DOHH2 (cell line): ENCODE measurements around the gene ABHD12.

ENCODE experiments used
- H3F3A ChIP-seq: fragments of 200-600 bp; sonication (generic), shearing (Covaris generic); 2 replicates; pipeline ENCODE4 v1.6.0; 2016; ENCODE audit warnings: antibody characterized with exemption, mild to moderate bottlenecking; ENCODE audit not compliant: control insufficient read depth, insufficient read depth
- H3K27ac ChIP-seq: fragments of 200-600 bp; sonication (generic); 2 replicates; pipeline ENCODE4 v1.5.1; 2014; ENCODE audit warnings: low read depth, mild to moderate bottlenecking, low read length, moderate library complexity
- H3K27me3 ChIP-seq: fragments of 200-600 bp; sonication (generic); 2 replicates; pipeline ENCODE4 v1.6.1; 2014; ENCODE audit warnings: mild to moderate bottlenecking, low read length, mixed read lengths; ENCODE audit not compliant: control insufficient read depth
- H3K36me3 ChIP-seq: fragments of 200-600 bp; sonication (generic); 2 replicates; pipeline ENCODE4 v1.6.1; 2014; ENCODE audit warnings: mild to moderate bottlenecking, low read length, moderate library complexity, mixed read lengths; ENCODE audit not compliant: control insufficient read depth
- H3K4me1 ChIP-seq: fragments of 200-600 bp; sonication (generic); 2 replicates; pipeline ENCODE4 v1.6.1; 2014; ENCODE audit warnings: mild to moderate bottlenecking, low read length, mixed read lengths; ENCODE audit not compliant: control insufficient read depth
- H3K4me2 ChIP-seq: fragments of 200-600 bp; sonication (generic); 2 replicates; pipeline ENCODE4 v1.6.0; 2014; ENCODE audit warnings: mild to moderate bottlenecking, low read length, moderate library complexity
- H3K4me3 ChIP-seq: fragments of 200-600 bp; sonication (generic); 2 replicates; pipeline ENCODE4 v1.5.1; 2014; ENCODE audit warnings: mild to moderate bottlenecking, low read length, mixed read lengths
- H3K79me2 ChIP-seq: fragments of 200-600 bp; sonication (generic); 2 replicates; pipeline ENCODE4 v1.6.1; 2014; ENCODE audit warnings: mild to moderate bottlenecking, low read length, mixed read lengths; ENCODE audit not compliant: control insufficient read depth
- H3K9me2 ChIP-seq: fragments of 200-600 bp; sonication (generic); replicated peaks from 2 replicates; pipeline ENCODE4 v1.6.1; 2014; ENCODE audit warnings: mild to moderate bottlenecking, low read length, mixed read lengths; ENCODE audit not compliant: control insufficient read depth
- H3K9me3 ChIP-seq: fragments of 200-600 bp; sonication (generic); 2 replicates; pipeline ENCODE4 v1.6.1; 2014; ENCODE audit warnings: antibody characterized with exemption, low read length, mixed read lengths; ENCODE audit not compliant: control insufficient read depth, insufficient read depth
- H4K20me1 ChIP-seq: fragments of 200-600 bp; sonication (generic); 2 replicates; pipeline ENCODE4 v1.6.0; 2014; ENCODE audit warnings: low read depth, mild to moderate bottlenecking, antibody characterized with exemption, low read length, moderate library complexity; ENCODE audit not compliant: control insufficient read depth, insufficient read depth
- EZH2phosphoT487 ChIP-seq: fragments of 200-600 bp; sonication (generic); IDR thresholded peaks from 2 replicates; pipeline ENCODE4 v1.6.1; 2017; ENCODE audit warnings: borderline replicate concordance, mild to moderate bottlenecking, antibody characterized with exemption, low read length, moderate library complexity, mixed read lengths
- TF ChIP-seq, protein P1 (sequence below): fragments of 200-600 bp; sonication (generic); IDR thresholded peaks from one replicate; pipeline ENCODE4 v1.5.1; 2014; ENCODE audit warnings: antibody characterized with exemption, mild to moderate bottlenecking, low read depth, low read length; ENCODE audit not compliant: poor library complexity, severe bottlenecking

The ABHD12 gene

DNA sequence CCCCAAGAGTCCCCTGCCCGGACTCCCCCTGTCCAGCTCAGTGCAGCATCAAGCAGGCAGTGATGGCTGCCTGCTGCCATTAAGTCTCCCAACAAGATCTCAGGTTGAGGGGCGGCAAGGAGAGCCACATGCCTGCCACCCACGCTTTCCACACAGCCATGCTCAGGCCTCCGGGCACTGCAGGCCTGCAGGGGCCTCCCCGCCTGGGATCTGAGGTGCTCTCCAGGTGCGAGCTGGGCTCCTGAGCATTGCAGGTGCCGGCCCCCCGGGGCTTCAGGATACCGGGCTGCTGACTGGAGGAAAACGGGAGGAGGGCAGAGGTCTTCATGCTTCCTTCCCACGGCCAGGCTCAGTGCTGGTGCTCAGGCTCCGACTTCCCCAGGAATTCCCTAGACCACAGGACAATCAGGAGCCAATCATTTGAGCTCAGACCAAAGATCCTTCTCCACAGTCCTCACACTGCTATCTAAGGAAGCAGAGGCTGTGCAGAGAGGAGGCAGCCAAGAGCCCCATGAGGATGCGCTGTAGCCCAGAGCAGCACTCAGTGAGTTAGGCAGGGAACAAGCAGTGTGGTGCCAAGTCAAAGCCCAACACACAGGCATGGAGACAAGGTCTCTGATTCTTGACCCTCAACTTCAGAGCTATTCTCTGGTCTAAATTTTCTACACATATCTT lies 90.0 kb downstream of the ABHD12 start:
- no peaks in the 10 kb centered on the region for H3K27me3 ChIP-seq
- peaks cover 8% of the 10 kb centered on the region for H3K4me1 ChIP-seq
- no peaks in the 10 kb centered on the region for H3K79me2 ChIP-seq
- H3F3A ChIP-seq, result no peaks in the 10 kb centered on the region
- H3K4me2 ChIP-seq, result no peak overlapping the region
- H3K9me3 ChIP-seq, result no peaks in the 10 kb centered on the region
- H3K9me2 ChIP-seq, result no peaks in the 10 kb centered on the region
- no peaks in the 10 kb centered on the region; the same call in 1 of the 2 replicates for H4K20me1 ChIP-seq
- no peak overlapping the region for H3K4me3 ChIP-seq
- H3K36me3 ChIP-seq, result peaks cover 4% of the 10 kb centered on the region
- TF ChIP-seq, protein P1, sequence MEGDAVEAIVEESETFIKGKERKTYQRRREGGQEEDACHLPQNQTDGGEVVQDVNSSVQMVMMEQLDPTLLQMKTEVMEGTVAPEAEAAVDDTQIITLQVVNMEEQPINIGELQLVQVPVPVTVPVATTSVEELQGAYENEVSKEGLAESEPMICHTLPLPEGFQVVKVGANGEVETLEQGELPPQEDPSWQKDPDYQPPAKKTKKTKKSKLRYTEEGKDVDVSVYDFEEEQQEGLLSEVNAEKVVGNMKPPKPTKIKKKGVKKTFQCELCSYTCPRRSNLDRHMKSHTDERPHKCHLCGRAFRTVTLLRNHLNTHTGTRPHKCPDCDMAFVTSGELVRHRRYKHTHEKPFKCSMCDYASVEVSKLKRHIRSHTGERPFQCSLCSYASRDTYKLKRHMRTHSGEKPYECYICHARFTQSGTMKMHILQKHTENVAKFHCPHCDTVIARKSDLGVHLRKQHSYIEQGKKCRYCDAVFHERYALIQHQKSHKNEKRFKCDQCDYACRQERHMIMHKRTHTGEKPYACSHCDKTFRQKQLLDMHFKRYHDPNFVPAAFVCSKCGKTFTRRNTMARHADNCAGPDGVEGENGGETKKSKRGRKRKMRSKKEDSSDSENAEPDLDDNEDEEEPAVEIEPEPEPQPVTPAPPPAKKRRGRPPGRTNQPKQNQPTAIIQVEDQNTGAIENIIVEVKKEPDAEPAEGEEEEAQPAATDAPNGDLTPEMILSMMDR, result no peak
- TF ChIP-seq EZH2phosphoT487, result no peak
- H3K27ac ChIP-seq, result no peak overlapping the region

DNA sequence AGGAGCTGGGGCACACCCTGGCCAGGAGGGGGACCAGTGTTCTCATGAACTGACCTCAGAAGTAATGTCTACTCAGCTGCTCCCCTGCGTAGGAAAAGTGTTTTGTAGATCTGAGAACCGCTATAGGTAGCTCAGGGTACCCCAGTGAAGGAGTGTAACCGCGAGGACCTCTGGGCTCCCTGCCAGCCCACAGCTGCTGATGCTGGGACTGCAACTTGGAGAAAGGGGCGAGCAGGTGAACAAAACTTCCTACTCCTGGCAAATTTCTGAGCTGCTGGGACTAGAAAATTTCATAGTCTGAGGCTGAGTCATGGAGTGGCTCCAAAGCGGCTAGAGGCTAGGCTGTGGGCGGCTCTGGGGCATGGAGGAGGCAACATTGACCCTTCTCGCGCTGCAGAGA lies 90.8 kb downstream of the ABHD12 start:
- no peaks in the 10 kb centered on the region for H3K79me2 ChIP-seq
- H3K27ac ChIP-seq, result no peak overlapping the region
- H3K9me3 ChIP-seq, result no peaks in the 10 kb centered on the region
- H3F3A ChIP-seq, result no peaks in the 10 kb centered on the region; the same call in 1 of the 2 replicates
- no peak overlapping the region for H3K4me2 ChIP-seq
- TF ChIP-seq, protein P1, result no peak
- TF ChIP-seq EZH2phosphoT487, result no peak
- peaks cover 4% of the 10 kb centered on the region for H3K36me3 ChIP-seq
- no peaks in the 10 kb centered on the region for H3K27me3 ChIP-seq
- no peaks in the 10 kb centered on the region; the same call in 1 of the 2 replicates for H4K20me1 ChIP-seq
- peaks cover 8% of the 10 kb centered on the region for H3K4me1 ChIP-seq
- no peaks in the 10 kb centered on the region for H3K9me2 ChIP-seq
- H3K4me3 ChIP-seq, result no peak overlapping the region

- peaks cover 4% of the 10 kb centered on the region for H3K36me3 ChIP-seq
- H3K9me3 ChIP-seq, result no peaks in the 10 kb centered on the region
- no peak overlapping the region for H3K4me3 ChIP-seq
- H3K27me3 ChIP-seq, result no peaks in the 10 kb centered on the region
- H3F3A ChIP-seq, result no peaks in the 10 kb centered on the region; the same call in 1 of the 2 replicates
- H3K79me2 ChIP-seq, result no peaks in the 10 kb centered on the region
- H3K4me1 ChIP-seq, result peaks cover 8% of the 10 kb centered on the region
- no peak for TF ChIP-seq EZH2phosphoT487
- TF ChIP-seq, protein P1, result no peak
- H3K4me2 ChIP-seq, result no peak overlapping the region
- no peak overlapping the region for H3K27ac ChIP-seq
- no peaks in the 10 kb centered on the region for H3K9me2 ChIP-seq
- H4K20me1 ChIP-seq, result no peaks in the 10 kb centered on the region; the same call in 1 of the 2 replicates
Measured at GRCh38 chr20:25297141-25297905, 93.3 kb downstream of the ABHD12 start.
